GM12878 (cell line): Measurements from ENCODE around the gene PKD2. TPM values are rescaled to one million over a fixed set of nuclear protein-coding genes. Genes with fewer than 3 reads are reported as not detected.

ENCODE experiments used
- ATAC-seq: fragments of 200-7000 bp; cut with Tn5 transposase; 3 replicates; pipeline ENCODE4 v1.9.1; 2020; ENCODE audit warnings: mild to moderate bottlenecking, moderate library complexity
- BruUV-seq: library from RNA; stranded (reverse); fragments of 400-500 nt; replicated peaks from 2 replicates; lab custom pipeline; 2021; lab: Mats Ljungman, UMichigan
- CTCF ChIA-PET: fragments of 300-600 bp; sonication (Branson Sonifier 250); formaldehyde crosslinking; extraction: SDS; loops from one replicate; lab custom pipeline; 2021; ENCODE audit warnings: inconsistent platforms; lab: Yijun Ruan, JAX
- POLR2A ChIA-PET: fragments of 350-600 bp; formaldehyde crosslinking; extraction: SDS; loops from one replicate; lab custom pipeline; 2021; ENCODE audit warnings: inconsistent platforms; lab: Charles Lee
- RAD21 ChIA-PET: fragments of 300-600 bp; sonication (Branson Sonifier 250); formaldehyde crosslinking; loops from one replicate; lab custom pipeline; 2023; ENCODE audit warnings: antibody characterized with exemption; ENCODE audit not compliant: unreplicated experiment; lab: Charles Lee
- SMC1A ChIA-PET: fragments of 300-600 bp; sonication (Branson Sonifier 250); formaldehyde crosslinking; loops from one replicate; lab custom pipeline; 2023; ENCODE audit not compliant: unreplicated experiment, uncharacterized antibody; lab: Charles Lee
- DNase-seq: peaks from one replicate; pipeline ENCODE4 v3.0.0-alpha.2; 2011; ENCODE audit warnings: low read depth, low spot score
- FAIRE-seq: peaks from 3 replicates; lab custom pipeline; 2011; peaks lifted over from hg19 to GRCh38; lab: Jason Lieb, UNC
- H2AFZ ChIP-seq: 2 replicates; pipeline ENCODE4 v1.6.0; 2011; ENCODE audit warnings: low read depth, low read length, control low read depth; ENCODE audit not compliant: control insufficient read depth
- H3K27ac ChIP-seq: 2 replicates; pipeline ENCODE4 v1.5.1; 2011; ENCODE audit warnings: control low read depth; ENCODE audit not compliant: control insufficient read depth, insufficient read depth
- H3K27me3 ChIP-seq, 2 experiments: replicated peaks in 1 of 2; 2 replicates each; pipeline versions ENCODE4 v1.6.0 to v1.6.1; 2011; ENCODE audit warnings: low read length in 1 of 2; ENCODE audit not compliant: control insufficient read depth in 2 of 2, insufficient read depth in 2 of 2
- H3K36me3 ChIP-seq, 2 experiments: 2 replicates each; pipeline ENCODE4 v1.5.1; 2011; ENCODE audit warnings: low read length in 1 of 2; ENCODE audit not compliant: control insufficient read depth in 2 of 2, insufficient read depth in 2 of 2
- H3K4me1 ChIP-seq: 2 replicates; pipeline ENCODE4 v1.6.1; 2011; ENCODE audit warnings: mild to moderate bottlenecking, low read length, moderate library complexity, mixed read lengths; ENCODE audit not compliant: control insufficient read depth, insufficient read depth
- H3K4me2 ChIP-seq: 2 replicates; pipeline ENCODE4 v1.6.0; 2011; ENCODE audit warnings: control low read depth; ENCODE audit not compliant: control insufficient read depth, insufficient read depth
- H3K4me3 ChIP-seq: fragments of 200-600 bp; sonication (generic); 2 replicates; pipeline ENCODE4 v1.5.1; 2016
- H3K79me2 ChIP-seq: 2 replicates; pipeline ENCODE4 v1.6.0; 2011; ENCODE audit warnings: low read length; ENCODE audit not compliant: control insufficient read depth, insufficient read depth
- H3K9ac ChIP-seq: 2 replicates; pipeline ENCODE4 v1.8.0; 2011; ENCODE audit warnings: low read length, control low read depth, mixed read lengths; ENCODE audit not compliant: control insufficient read depth, insufficient read depth
- H3K9me3 ChIP-seq: replicated peaks from 3 replicates; pipeline ENCODE4 v1.5.1; 2011; ENCODE audit warnings: mild to moderate bottlenecking, low read length; ENCODE audit not compliant: control insufficient read depth, insufficient read depth
- H4K20me1 ChIP-seq: 2 replicates; pipeline ENCODE4 v1.6.0; 2011; ENCODE audit not compliant: control insufficient read depth, insufficient read depth
- ATF7 ChIP-seq: fragments of 450-650 bp; IDR thresholded peaks from 2 replicates; pipeline ENCODE4 v1.6.1; 2016; ENCODE audit warnings: low read depth, mild to moderate bottlenecking
- CBX5 ChIP-seq: sonication (generic); IDR thresholded peaks from 2 replicates; pipeline ENCODE4 v1.6.1; 2016; ENCODE audit warnings: low read depth, moderate library complexity, mild to moderate bottlenecking, inconsistent platforms
- IRF4 ChIP-seq: IDR thresholded peaks from 2 replicates; pipeline ENCODE4 v1.6.1; 2011; ENCODE audit warnings: low read depth, low read length
- RAD51 ChIP-seq: fragments of 450-650 bp; IDR thresholded peaks from 2 replicates; pipeline ENCODE4 v1.6.1; 2016; ENCODE audit warnings: moderate library complexity, mild to moderate bottlenecking, inconsistent platforms
- SRF ChIP-seq, 2 experiments: IDR thresholded peaks; 2 replicates each; pipeline ENCODE4 v1.6.1; 2011; ENCODE audit warnings: low read depth in 2 of 2, low read length in 2 of 2, mild to moderate bottlenecking in 1 of 2, moderate library complexity in 1 of 2
- STAT3 ChIP-seq: IDR thresholded peaks from 2 replicates; pipeline ENCODE4 v1.6.1; 2011; ENCODE audit warnings: low read depth, low read length, improper control_type of control experiment
- WGBS: methylation state at CpG from one replicate; pipeline ENCODE4 v1.1.6; 2016; ENCODE audit warnings: low lambda C conversion rate; ENCODE audit not compliant: insufficient replicate concordance, insufficient coverage; ENCODE audit errors: missing lambda C conversion rate; 5-methylcytosine and 5-hydroxymethylcytosine counted together
- in situ Hi-C: fragments of 300-500 bp; cut with MboI; formaldehyde crosslinking; loops from 9 replicates; pipeline ENCODE4 v1.14.3; 2018; ENCODE audit warnings: mixed read lengths
- intact Hi-C: fragments of 100-400 bp; cut with micrococcal nuclease; formaldehyde crosslinking; loops from one replicate; pipeline ENCODE4 v1.14.2; 2022; ENCODE audit not compliant: unreplicated experiment
- polyA plus RNA-seq, 11 experiments: library from polyadenylated mRNA; depleted of rRNA in 4 of 11; unstranded in 6 of 11; stranded (reverse) in 5 of 11; fragments of >200 nt; fragmentation: Nextera tagmentation in 4 of 11; fragmentation: Illumina TruSeq in 1 of 11; extraction: Ambion mirVana in 4 of 11; extraction: Trizol in 1 of 11; gene quantifications; 1 replicate in 1 of 11; 2 replicates in 10 of 11; pipeline versions ENCODE4 v1.2.1 to v1.2.3, GENCODE V29; 2011 to 2016; ENCODE audit warnings: inconsistent platforms in 2 of 11, missing spikeins in 2 of 11, low read depth in 1 of 11
- total RNA-seq, 4 experiments: library from RNA; depleted of rRNA in 3 of 4; stranded (reverse); fragments of >200 nt in 3 of 4; fragmentation: Illumina TruSeq in 1 of 4; extraction: Trizol in 1 of 4; gene quantifications; 2 replicates each; pipeline versions ENCODE4 v1.2.1 to v1.2.3, GENCODE V29; 2013 to 2021
- TF ChIP-seq, protein P1 (sequence below): fragments of 150-350 bp; IDR thresholded peaks from 2 replicates; pipeline ENCODE4 v1.6.1; 2014; ENCODE audit warnings: mild to moderate bottlenecking, low read depth, low read length
- TF ChIP-seq, protein P2 (sequence below): fragments of 450-650 bp; IDR thresholded peaks from 2 replicates; pipeline ENCODE4 v1.6.1; 2016; ENCODE audit warnings: mild to moderate bottlenecking, moderate library complexity, borderline replicate concordance
- TF ChIP-seq, protein P3 (sequence below): fragments of 450-650 bp; IDR thresholded peaks from 2 replicates; pipeline ENCODE4 v1.6.1; 2018; ENCODE audit warnings: borderline replicate concordance, mild to moderate bottlenecking; ENCODE audit not compliant: partially characterized antibody

PKD2 gene
- total and polyA plus RNA-seq, 10 of the 15 experiments (the other 5 are each of a cell fraction or from before 2014, with no cell fraction given): 2.0 to 13.8 (median 8.4) TPM

DNA sequence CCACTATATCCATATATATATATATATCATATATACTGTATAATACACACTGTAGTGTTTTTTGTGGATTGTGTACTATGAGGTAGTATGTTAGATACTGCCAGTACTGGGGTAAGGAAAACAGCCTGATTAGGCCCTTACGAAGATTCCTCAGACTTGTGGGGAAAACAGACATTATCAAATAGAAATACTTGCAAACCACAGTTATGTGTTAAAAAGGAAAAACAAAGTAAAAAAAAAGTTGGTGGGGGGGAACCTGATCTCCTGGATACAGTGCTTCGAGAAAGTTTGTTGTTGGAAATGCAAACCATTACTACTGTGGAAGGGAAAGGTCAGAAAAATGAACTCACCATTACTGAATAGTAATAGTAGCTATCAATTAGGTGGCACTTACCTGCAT is 53.0 kb downstream of the PKD2 start:
- no peaks in the 10 kb centered on the region for H3K4me1 ChIP-seq
- H3K27ac ChIP-seq: no peak overlapping the region
- no peaks in the 10 kb centered on the region; a peak in 1 of 4 replicates for H3K36me3 ChIP-seq
- H4K20me1 ChIP-seq: no peaks in the 10 kb centered on the region
- ChIA-PET POLR2A (no interaction called here), SMC1A (no interaction called here), CTCF (interaction anchor here (0.8 kb wide), 1 partner anchor 211 kb away, joined by 4 read pairs; no protein-coding TSS in a partner anchor), RAD21 (no interaction called here)
- no peak overlapping the region for H3K4me3 ChIP-seq
- intact Hi-C loops: no loop called here
- DNase-seq (no peak), ATAC-seq (no peak), FAIRE-seq (no peak)
- H3K27me3 ChIP-seq: no peaks in the 10 kb centered on the region
- no peak overlapping the region for H3K9ac ChIP-seq
- no TSS peak for BruUV-seq
- no peak for TF ChIP-seq IRF4
- no peak overlapping the region for H3K4me2 ChIP-seq
- 100% methylated on average over 2 of the region's 2 CpGs for WGBS
- H3K79me2 ChIP-seq: no peaks in the 10 kb centered on the region
- in situ Hi-C loops: no loop called here
- no peak overlapping the region for H2AFZ ChIP-seq
- H3K9me3 ChIP-seq: no peaks in the 10 kb centered on the region

DNA sequence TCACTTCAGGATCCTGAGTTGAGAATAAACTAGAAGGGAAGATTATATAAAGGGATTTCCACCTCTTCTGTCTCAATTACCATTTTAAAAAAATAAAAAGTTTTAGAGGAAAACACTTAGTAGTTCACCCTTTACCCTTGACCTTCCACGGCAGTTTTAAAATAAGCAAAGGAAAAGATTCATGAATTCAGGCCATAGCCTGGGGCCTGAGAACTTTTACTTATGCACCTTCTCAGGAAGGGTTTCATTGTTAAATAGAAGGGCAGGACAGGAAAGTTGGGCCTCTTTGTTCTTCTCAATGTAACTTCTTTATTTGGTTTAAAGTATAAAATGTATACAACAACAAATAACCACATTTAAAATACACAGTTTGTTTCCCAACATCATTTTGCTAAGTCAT is 54.9 kb downstream of the PKD2 start:
- no peak overlapping the region for H3K4me3 ChIP-seq
- no peaks in the 10 kb centered on the region for H3K27me3 ChIP-seq
- no TSS peak for BruUV-seq
- H3K9me3 ChIP-seq: no peaks in the 10 kb centered on the region
- H3K27ac ChIP-seq: no peak overlapping the region
- intact Hi-C loops: no loop called here
- H3K36me3 ChIP-seq: peaks cover 0 to 5% of the 10 kb centered on the region in 2 experiments; a peak in 1 of 4 replicates
- no peaks in the 10 kb centered on the region for H3K79me2 ChIP-seq
- 90% methylated on average over 1 of the region's 1 CpG for WGBS
- in situ Hi-C loops: no loop called here
- DNase-seq (no peak), ATAC-seq (no peak), FAIRE-seq (no peak)
- no peak overlapping the region for H3K9ac ChIP-seq
- H4K20me1 ChIP-seq: no peaks in the 10 kb centered on the region
- H3K4me1 ChIP-seq: no peaks in the 10 kb centered on the region
- RAD21 ChIA-PET: interaction anchor here (0.6 kb wide), 1 partner anchor 1420 kb away, joined by 4 read pairs; no protein-coding TSS in a partner anchor
- no peak overlapping the region for H3K4me2 ChIP-seq
- no peak overlapping the region for H2AFZ ChIP-seq
- CTCF ChIA-PET: interaction anchor here (0.9 to 1.0 kb wide), 2 partner anchors 29 to 148 kb away, joined by 3 to 4 read pairs; no protein-coding TSS in a partner anchor
- SMC1A ChIA-PET: no interaction called here
- POLR2A ChIA-PET: no interaction called here
- TF ChIP-seq, protein P1, sequence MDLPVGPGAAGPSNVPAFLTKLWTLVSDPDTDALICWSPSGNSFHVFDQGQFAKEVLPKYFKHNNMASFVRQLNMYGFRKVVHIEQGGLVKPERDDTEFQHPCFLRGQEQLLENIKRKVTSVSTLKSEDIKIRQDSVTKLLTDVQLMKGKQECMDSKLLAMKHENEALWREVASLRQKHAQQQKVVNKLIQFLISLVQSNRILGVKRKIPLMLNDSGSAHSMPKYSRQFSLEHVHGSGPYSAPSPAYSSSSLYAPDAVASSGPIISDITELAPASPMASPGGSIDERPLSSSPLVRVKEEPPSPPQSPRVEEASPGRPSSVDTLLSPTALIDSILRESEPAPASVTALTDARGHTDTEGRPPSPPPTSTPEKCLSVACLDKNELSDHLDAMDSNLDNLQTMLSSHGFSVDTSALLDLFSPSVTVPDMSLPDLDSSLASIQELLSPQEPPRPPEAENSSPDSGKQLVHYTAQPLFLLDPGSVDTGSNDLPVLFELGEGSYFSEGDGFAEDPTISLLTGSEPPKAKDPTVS: no peak
- TF ChIP-seq, protein P2, sequence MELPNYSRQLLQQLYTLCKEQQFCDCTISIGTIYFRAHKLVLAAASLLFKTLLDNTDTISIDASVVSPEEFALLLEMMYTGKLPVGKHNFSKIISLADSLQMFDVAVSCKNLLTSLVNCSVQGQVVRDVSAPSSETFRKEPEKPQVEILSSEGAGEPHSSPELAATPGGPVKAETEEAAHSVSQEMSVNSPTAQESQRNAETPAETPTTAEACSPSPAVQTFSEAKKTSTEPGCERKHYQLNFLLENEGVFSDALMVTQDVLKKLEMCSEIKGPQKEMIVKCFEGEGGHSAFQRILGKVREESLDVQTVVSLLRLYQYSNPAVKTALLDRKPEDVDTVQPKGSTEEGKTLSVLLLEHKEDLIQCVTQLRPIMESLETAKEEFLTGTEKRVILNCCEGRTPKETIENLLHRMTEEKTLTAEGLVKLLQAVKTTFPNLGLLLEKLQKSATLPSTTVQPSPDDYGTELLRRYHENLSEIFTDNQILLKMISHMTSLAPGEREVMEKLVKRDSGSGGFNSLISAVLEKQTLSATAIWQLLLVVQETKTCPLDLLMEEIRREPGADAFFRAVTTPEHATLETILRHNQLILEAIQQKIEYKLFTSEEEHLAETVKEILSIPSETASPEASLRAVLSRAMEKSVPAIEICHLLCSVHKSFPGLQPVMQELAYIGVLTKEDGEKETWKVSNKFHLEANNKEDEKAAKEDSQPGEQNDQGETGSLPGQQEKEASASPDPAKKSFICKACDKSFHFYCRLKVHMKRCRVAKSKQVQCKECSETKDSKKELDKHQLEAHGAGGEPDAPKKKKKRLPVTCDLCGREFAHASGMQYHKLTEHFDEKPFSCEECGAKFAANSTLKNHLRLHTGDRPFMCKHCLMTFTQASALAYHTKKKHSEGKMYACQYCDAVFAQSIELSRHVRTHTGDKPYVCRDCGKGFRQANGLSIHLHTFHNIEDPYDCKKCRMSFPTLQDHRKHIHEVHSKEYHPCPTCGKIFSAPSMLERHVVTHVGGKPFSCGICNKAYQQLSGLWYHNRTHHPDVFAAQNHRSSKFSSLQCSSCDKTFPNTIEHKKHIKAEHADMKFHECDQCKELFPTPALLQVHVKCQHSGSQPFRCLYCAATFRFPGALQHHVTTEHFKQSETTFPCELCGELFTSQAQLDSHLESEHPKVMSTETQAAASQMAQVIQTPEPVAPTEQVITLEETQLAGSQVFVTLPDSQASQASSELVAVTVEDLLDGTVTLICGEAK: no peak
- TF ChIP-seq ATF7 (no peak), CBX5 (no peak), SRF (IDR thresholded peaks at IDR 0.05; ENCODE audit: low read depth in 2 of 2, low read length in 2 of 2) (no peak), STAT3 (no peak), RAD51 (no peak)
- TF ChIP-seq, protein P3, sequence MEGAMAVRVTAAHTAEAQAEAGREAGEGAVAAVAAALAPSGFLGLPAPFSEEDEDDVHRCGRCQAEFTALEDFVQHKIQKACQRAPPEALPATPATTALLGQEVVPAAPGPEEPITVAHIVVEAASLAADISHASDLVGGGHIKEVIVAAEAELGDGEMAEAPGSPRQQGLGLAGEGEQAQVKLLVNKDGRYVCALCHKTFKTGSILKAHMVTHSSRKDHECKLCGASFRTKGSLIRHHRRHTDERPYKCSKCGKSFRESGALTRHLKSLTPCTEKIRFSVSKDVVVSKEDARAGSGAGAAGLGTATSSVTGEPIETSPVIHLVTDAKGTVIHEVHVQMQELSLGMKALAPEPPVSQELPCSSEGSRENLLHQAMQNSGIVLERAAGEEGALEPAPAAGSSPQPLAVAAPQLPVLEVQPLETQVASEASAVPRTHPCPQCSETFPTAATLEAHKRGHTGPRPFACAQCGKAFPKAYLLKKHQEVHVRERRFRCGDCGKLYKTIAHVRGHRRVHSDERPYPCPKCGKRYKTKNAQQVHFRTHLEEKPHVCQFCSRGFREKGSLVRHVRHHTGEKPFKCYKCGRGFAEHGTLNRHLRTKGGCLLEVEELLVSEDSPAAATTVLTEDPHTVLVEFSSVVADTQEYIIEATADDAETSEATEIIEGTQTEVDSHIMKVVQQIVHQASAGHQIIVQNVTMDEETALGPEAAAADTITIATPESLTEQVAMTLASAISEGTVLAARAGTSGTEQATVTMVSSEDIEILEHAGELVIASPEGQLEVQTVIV: no peak
